ENCODE data around the gene CDK1. TPM values are rescaled to one million over a fixed set of nuclear protein-coding genes. Genes with fewer than 3 reads are reported as not detected.

The CDK1 gene
- total RNA-seq = 40.9 TPM

DNA sequence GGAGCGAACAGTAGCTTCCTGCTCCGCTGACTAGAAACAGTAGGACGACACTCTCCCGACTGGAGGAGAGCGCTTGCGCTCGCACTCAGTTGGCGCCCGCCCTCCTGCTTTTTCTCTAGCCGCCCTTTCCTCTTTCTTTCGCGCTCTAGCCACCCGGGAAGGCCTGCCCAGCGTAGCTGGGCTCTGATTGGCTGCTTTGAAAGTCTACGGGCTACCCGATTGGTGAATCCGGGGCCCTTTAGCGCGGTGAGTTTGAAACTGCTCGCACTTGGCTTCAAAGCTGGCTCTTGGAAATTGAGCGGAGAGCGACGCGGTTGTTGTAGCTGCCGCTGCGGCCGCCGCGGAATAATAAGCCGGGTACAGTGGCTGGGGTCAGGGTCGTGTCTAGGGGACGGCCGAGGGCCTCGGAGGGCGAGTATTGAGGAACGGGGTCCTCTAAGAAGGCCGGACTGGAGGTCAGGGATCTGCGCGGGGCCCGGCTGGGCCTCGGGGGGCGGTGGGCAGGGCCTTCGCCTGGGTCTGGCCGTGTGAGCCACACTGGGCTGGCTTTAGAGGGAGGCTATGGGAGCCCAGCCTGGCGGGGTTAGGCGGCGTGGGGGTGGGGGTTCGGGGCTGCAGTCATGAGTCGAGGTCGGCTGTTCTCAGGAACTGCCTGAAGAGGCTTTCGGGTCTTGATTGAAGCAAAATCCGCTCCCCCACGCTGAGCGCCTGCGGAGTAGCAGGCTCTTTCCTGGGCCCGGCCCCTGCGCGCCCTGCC is at the start of gene CDK1:
Gene CDK1, plus strand, starts transcription at position 265 of the 757 bp plus-strand sequence. CDS start 1,688 bp downstream, outside the sequence.

Other genes starting within 250 kb of the CDK1 start
- 41.4 TPM for gene RHOBTB1, start 165.7 kb downstream of the CDK1 start, total RNA-seq